ENCODE data around the gene LAPTM4A.
"Not testable (repeated sequence)": the region's sequence is repeated elsewhere in the genome, so short reads cannot be mapped to it uniquely, and the experiment has no call there.

LAPTM4A gene

DNA sequence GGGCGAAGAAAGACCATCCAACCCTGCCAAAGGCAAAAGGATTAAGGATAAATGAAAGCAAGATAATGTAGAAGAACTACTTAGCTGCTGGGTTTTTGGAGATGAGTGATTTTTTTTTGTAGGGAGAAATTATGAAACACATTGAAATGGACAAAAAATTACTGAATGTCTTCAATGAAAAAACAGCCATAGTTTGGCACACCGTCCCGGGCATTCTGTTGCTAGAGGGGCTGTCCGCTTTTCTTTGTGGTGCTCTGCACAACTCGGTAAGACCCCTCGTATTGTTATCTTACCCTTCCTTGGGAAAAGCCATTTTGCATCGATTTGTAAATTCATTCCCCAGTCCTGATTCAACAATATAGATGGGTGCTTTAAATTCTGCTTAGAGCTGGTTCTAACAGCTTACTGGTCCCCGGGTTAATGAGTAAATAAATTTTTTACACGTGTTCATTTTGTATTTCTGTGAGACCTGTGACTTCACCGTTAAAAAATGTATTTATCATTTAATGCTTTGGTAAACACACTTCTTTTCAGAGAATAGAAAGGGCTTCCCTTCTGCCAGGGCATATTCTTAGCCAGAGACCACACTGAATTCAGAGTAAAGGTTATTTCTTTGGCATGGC, 912 bp upstream of the LAPTM4A start:
- Mint-ChIP-seq H3K27me3 (ENCODE audit: low read depth, poor library complexity) (peaks cover 29% of the 10 kb centered on the region), H3K9me3 (no peaks in the 10 kb centered on the region), H3K36me3 (ENCODE audit: low read depth) (peaks cover 4% of the 10 kb centered on the region), H3K27ac (no peak overlapping the region), H3K4me3 (no peak overlapping the region), H3K4me1 (peaks cover 22% of the 10 kb centered on the region)
- TF ChIP-seq, protein P1, sequence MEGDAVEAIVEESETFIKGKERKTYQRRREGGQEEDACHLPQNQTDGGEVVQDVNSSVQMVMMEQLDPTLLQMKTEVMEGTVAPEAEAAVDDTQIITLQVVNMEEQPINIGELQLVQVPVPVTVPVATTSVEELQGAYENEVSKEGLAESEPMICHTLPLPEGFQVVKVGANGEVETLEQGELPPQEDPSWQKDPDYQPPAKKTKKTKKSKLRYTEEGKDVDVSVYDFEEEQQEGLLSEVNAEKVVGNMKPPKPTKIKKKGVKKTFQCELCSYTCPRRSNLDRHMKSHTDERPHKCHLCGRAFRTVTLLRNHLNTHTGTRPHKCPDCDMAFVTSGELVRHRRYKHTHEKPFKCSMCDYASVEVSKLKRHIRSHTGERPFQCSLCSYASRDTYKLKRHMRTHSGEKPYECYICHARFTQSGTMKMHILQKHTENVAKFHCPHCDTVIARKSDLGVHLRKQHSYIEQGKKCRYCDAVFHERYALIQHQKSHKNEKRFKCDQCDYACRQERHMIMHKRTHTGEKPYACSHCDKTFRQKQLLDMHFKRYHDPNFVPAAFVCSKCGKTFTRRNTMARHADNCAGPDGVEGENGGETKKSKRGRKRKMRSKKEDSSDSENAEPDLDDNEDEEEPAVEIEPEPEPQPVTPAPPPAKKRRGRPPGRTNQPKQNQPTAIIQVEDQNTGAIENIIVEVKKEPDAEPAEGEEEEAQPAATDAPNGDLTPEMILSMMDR (IDR thresholded peaks at IDR 0.05): no peak
- no peak for DNase-seq

DNA sequence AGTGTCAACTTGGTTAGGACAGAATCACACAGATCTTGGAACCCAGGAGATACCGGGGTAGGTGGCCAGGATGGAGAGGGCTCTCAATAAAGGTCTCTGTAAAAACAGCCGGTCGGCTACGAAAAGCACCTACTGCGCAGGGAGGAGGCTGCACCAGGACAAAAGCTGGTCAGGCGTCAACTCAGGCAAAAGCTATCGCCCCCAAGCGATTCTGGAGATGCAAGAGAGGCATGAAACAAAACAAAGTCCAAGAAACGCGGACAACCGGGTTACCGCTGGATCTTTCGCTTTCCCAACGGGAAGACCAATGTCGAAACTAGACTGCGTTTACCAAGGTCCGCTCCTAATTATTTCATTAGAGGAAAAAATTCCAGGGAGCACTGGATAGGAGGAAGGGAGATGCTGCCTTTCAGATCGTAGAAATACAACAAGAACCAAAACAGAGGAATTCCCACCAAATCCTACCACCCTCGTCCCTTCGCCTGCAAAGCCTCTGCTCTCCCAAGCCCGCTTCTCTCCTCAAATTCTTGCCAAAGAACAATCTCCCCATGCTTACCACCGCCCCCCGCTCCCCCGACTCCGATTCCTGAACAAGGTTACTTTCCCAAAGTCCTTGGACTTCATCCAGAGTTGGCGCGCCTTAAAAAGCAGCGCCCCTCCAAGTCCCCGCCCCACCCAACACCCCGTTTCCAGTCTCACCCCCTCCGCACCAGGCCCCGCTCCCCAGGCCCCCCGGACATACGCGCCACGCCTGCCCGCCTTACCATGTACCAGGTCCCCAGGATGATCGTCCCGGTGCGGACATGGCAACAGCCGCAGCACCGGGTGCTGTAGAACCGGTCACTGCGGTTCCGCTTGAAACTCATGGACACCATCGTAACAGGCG, 539 bp downstream of the LAPTM4A start:
- H3K27ac Mint-ChIP-seq: no peak overlapping the region
- H3K4me3 Mint-ChIP-seq: no peak overlapping the region
- peak; percentile 47 for DNase-seq
- peaks cover 22% of the 10 kb centered on the region for H3K4me1 Mint-ChIP-seq
- peaks cover 14% of the 10 kb centered on the region for H3K27me3 Mint-ChIP-seq (ENCODE audit: low read depth, poor library complexity)
- H3K36me3 Mint-ChIP-seq (ENCODE audit: low read depth): peaks cover 13% of the 10 kb centered on the region
- H3K9me3 Mint-ChIP-seq: no peaks in the 10 kb centered on the region
- TF ChIP-seq, protein P1 (IDR thresholded peaks at IDR 0.05): no peak

DNA sequence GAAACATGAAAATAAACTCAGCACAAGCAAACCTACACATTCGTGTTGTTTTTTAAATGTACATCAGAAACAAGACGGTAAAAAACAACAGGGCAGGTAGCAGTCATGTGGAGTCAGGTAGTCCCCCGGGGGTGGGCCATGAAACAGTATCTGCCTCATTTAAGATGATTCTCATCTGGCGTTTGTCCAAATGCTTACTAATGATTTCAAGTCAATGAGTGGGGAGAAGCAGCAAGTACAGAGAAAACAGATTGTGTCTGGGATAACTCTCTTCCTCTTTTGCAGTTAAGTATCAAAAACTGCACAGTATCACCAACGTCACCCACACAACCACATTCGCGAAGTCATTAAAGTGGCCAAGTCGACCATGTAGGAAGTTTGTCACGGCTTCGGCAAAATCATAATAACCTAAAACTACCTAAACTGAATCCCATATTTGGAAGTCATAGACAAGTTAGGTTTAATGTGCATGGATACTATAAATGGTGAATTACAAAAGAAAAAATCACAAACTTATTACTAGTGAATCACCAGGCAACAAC, 1.3 kb downstream of the LAPTM4A start:
- TF ChIP-seq, protein P1 (IDR thresholded peaks at IDR 0.05): no peak
- H3K36me3 Mint-ChIP-seq (ENCODE audit: low read depth): peaks cover 18% of the 10 kb centered on the region
- no peak for DNase-seq
- no peak overlapping the region for H3K27ac Mint-ChIP-seq
- H3K9me3 Mint-ChIP-seq: no peaks in the 10 kb centered on the region
- no peak overlapping the region for H3K4me3 Mint-ChIP-seq
- H3K4me1 Mint-ChIP-seq: peaks cover 22% of the 10 kb centered on the region
- peaks cover 7% of the 10 kb centered on the region for H3K27me3 Mint-ChIP-seq (ENCODE audit: low read depth, poor library complexity)

DNA sequence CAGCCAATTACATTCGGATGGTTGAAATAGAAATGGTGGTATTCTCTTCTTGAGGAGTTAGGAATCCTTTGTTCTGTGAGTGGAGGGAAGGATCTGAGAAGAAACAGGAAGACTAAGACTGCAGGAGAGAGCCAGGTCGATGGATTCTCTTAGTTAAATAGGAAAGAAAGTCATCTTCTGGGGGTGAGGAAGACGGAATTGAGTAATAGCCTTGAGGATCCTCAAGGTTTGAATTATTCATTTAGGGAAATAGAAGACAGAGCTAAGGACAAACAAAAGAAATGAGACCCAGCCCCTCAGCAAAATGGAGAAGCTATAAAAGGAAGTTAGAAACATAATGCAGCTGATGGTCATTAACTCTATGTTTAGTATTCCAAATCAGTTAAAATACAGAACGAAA, 1.8 kb downstream of the LAPTM4A start:
- H3K36me3 Mint-ChIP-seq (ENCODE audit: low read depth): peaks cover 19% of the 10 kb centered on the region
- no peak overlapping the region for H3K27ac Mint-ChIP-seq
- H3K4me1 Mint-ChIP-seq: peaks cover 23% of the 10 kb centered on the region
- no peak overlapping the region for H3K4me3 Mint-ChIP-seq
- TF ChIP-seq, protein P1 (IDR thresholded peaks at IDR 0.05): no peak
- H3K27me3 Mint-ChIP-seq (ENCODE audit: low read depth, poor library complexity): peaks cover 7% of the 10 kb centered on the region
- DNase-seq: no peak
- H3K9me3 Mint-ChIP-seq: no peaks in the 10 kb centered on the region

DNA sequence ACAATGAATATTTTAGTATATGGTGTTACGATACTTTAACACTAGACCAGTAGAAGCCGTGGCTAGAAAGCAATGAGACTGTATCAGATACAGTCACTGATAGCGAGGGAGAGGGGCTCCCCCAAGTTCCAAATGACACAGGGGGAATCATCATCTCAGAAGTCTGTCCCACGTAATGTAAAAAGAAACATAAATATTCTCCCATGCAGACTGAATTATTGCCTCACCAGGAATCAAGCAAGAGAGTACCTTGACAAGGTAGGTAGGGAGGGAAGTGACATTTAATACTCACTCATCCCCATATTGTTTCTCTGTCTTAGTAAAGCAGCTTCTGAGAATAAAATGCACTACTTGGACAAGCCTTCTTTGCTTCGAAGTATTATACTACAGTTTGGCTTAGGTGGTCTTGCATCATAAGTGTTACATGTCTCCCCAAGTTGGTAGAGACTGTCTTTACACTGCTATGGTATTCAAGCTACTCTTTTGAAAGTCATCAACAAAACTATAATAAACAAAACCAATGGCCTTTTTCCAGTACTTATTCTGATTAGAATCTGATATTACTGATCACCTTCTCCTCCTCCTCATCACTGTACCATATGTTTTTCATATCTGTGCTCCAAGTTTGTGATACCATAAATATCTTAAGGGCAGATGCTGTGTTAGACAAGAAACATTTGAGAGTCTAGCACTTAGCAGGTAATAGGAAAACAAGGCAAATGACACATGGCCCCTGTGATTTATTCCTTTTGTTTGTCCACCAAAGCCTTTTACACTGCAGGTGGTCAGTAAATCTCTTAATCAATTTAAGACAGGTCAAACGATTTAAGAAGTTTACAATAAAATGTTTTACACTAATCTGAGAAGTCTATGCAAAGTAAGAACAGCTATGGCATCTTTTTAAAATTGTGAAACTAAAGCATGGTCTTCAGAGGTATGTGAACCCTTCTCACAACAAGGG, 2.7 kb downstream of the LAPTM4A start:
- no peaks in the 10 kb centered on the region for H3K9me3 Mint-ChIP-seq
- H3K4me3 Mint-ChIP-seq: no peak overlapping the region

DNA sequence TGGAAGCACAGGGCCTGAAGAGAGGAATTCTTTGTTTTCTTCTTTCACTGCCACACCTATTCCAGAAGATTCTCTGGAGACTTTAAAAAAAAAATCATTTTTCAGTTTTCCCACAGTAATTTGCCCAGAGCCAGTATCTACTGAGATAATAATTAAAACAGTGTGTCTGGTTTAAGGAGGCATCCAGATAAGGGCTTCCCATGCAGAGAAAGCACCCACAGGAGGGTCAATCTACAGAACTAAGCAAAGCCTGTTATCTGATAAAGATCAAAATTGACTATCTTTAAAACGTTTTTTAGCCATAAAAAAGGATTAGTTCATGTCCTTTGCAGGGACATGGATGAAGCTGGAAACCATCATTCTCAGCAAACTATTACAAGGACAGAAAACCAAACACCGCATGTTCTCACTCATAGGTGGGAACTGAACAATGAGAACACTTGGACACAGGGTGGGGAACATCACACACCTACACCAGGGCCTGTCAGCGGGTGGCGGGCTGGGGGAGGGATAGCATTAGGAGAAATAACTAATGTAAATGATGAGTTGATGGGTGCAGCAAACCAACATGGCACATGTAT, 5.6 kb downstream of the LAPTM4A start:
- Mint-ChIP-seq H3K27ac (peak overlapping the region; percentile 75), H3K4me1 (peaks cover 36% of the 10 kb centered on the region), H3K36me3 (ENCODE audit: low read depth) (peaks cover 36% of the 10 kb centered on the region)
- not testable (repeated sequence) for H3K27me3 Mint-ChIP-seq (ENCODE audit: low read depth, poor library complexity); H3K4me3 Mint-ChIP-seq; H3K9me3 Mint-ChIP-seq; DNase-seq

More for the DNA sequence above, 2.7 kb downstream of the LAPTM4A start:
- Mint-ChIP-seq H3K27ac (peak overlapping the region; percentile 44), H3K36me3 (ENCODE audit: low read depth) (peaks cover 22% of the 10 kb centered on the region), H3K27me3 (ENCODE audit: low read depth, poor library complexity) (peaks cover 4% of the 10 kb centered on the region), H3K4me1 (peaks cover 32% of the 10 kb centered on the region)
- no peak for DNase-seq
- TF ChIP-seq, protein P1 (IDR thresholded peaks at IDR 0.05): no peak
